ENCODE measurements around the gene CDC14B. TPM values are rescaled to one million over a fixed set of nuclear protein-coding genes. Genes with fewer than 3 reads are reported as not detected.

The CDC14B gene
- total RNA-seq, 1 donor from 2014 or later, result 53.2 TPM

- H3K36me3 Mint-ChIP-seq (ENCODE audit: insufficient read depth), result peaks cover 12% of the 10 kb centered on the region
- no peak for TF ChIP-seq CTCF (IDR thresholded peaks at IDR 0.05; ENCODE audit: unreplicated experiment)
- DNase-seq (ENCODE audit: low spot score, unreplicated experiment), result no peak
- H3K9me3 Mint-ChIP-seq (ENCODE audit: low read depth), result no peaks in the 10 kb centered on the region
- H3K4me3 Mint-ChIP-seq (ENCODE audit: low read depth), result no peak overlapping the region
- H3K4me1 Mint-ChIP-seq (ENCODE audit: low read depth), result no peaks in the 10 kb centered on the region
- H3K27me3 Mint-ChIP-seq, result no peaks in the 10 kb centered on the region
- no peak overlapping the region for H3K27ac Mint-ChIP-seq
Measured at GRCh38 chr9:96510258-96510657, 109.4 kb downstream of the CDC14B start.

DNA sequence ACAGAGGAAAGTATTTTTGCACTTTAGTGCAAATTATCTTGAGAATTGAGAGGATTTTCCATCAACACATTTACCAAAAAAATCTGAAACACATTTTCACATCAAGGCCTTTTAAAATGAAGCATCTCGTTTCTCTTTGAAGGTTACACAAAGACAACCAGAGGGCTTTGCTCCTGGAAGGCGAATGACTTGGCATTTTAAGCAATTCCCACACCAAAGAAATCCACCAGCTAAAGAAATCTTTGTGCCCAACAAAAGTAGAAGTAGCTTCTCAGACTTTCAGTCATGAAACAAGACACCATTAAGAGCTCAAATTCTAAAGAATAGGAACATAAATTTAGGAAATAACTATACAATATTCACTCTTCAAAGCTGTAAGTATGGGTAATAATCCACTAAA, 109.8 kb downstream of the CDC14B start:
- Mint-ChIP-seq H3K36me3 (ENCODE audit: insufficient read depth) (peaks cover 12% of the 10 kb centered on the region), H3K27me3 (no peaks in the 10 kb centered on the region), H3K27ac (no peak overlapping the region), H3K4me3 (ENCODE audit: low read depth) (no peak overlapping the region), H3K9me3 (ENCODE audit: low read depth) (no peaks in the 10 kb centered on the region), H3K4me1 (ENCODE audit: low read depth) (no peaks in the 10 kb centered on the region)
- DNase-seq (ENCODE audit: low spot score, unreplicated experiment), result no peak
- no peak for TF ChIP-seq CTCF (IDR thresholded peaks at IDR 0.05; ENCODE audit: unreplicated experiment)

DNA sequence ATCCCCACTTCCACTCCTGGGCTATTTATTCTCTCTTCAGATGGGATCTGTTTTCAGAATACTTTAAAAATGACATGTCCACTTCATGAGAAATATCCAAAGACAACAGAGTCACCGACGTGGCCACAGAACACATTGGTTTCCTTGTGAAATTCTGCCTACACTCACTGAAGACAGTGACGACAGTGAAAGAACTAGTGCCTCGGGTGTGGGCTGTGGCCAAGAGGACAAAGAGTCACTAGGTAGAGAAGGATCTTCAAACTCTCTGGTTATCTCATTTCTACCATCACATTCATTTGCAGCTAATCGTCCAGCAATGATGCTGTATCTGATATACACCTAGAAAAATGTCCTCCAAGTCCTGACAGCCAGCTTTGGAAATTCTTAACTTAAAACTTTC, 110.6 kb downstream of the CDC14B start:
- Mint-ChIP-seq H3K27ac (no peak overlapping the region), H3K36me3 (ENCODE audit: insufficient read depth) (peaks cover 12% of the 10 kb centered on the region), H3K4me3 (ENCODE audit: low read depth) (no peak overlapping the region), H3K9me3 (ENCODE audit: low read depth) (no peaks in the 10 kb centered on the region), H3K27me3 (no peaks in the 10 kb centered on the region), H3K4me1 (ENCODE audit: low read depth) (peaks cover 2% of the 10 kb centered on the region)
- TF ChIP-seq CTCF (IDR thresholded peaks at IDR 0.05; ENCODE audit: unreplicated experiment), result no peak
- no peak for DNase-seq (ENCODE audit: low spot score, unreplicated experiment)

DNA sequence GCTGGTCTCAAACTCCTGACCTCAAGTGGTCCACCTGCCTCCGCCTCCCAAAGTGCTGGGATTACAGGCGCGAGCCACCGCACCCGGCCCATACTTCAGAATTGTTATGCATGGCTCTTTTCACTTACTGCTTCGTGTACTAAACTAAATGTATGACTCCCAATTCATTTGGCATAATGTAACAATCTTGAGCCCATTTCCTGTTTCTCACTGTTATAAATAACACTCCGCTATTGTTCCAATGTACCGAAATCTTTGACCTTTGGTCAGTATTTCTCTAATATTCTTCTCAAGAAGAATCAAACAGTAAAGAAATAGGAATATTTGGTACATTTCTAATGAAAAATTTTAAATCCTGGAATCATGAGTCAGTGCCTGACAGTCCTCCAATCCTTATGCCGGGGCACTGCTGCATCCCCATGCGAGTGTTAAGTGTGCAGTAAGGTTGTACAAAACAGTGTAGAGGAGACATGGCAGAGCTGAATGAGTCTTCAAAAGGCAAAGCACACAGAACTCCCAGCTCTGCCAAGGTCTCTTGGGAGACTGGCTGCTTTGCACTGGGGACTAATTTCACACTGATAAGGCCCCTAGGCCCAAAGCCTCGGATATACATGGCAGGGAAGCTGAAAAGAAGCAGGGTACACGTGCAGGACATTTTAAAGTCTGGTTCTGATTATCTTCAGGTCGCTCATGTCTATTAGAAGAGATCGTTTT, 111.3 kb downstream of the CDC14B start:
- Mint-ChIP-seq H3K9me3 (ENCODE audit: low read depth) (no peaks in the 10 kb centered on the region), H3K4me1 (ENCODE audit: low read depth) (peaks cover 6% of the 10 kb centered on the region), H3K36me3 (ENCODE audit: insufficient read depth) (peaks cover 13% of the 10 kb centered on the region), H3K27ac (no peak overlapping the region), H3K4me3 (ENCODE audit: low read depth) (no peak overlapping the region), H3K27me3 (no peaks in the 10 kb centered on the region)
- no peak for DNase-seq (ENCODE audit: low spot score, unreplicated experiment)
- TF ChIP-seq CTCF (IDR thresholded peaks at IDR 0.05; ENCODE audit: unreplicated experiment), result no peak

- H3K4me1 Mint-ChIP-seq (ENCODE audit: low read depth), result peaks cover 10% of the 10 kb centered on the region
- DNase-seq (ENCODE audit: low spot score, unreplicated experiment), result no peak
- no peaks in the 10 kb centered on the region for H3K9me3 Mint-ChIP-seq (ENCODE audit: low read depth)
- H3K36me3 Mint-ChIP-seq (ENCODE audit: insufficient read depth), result peaks cover 8% of the 10 kb centered on the region
- TF ChIP-seq CTCF (IDR thresholded peaks at IDR 0.05; ENCODE audit: unreplicated experiment), result no peak
- no peaks in the 10 kb centered on the region for H3K27me3 Mint-ChIP-seq
- no peak overlapping the region for H3K27ac Mint-ChIP-seq
- no peak overlapping the region for H3K4me3 Mint-ChIP-seq (ENCODE audit: low read depth)
Measured at GRCh38 chr9:96505316-96505991, 114.2 kb downstream of the CDC14B start.

Data from progenitor cell of endocrine pancreas (in vitro differentiated cells).